T-cell (primary cell): ENCODE measurements around the gene SYT13. TPM values are rescaled to one million over a fixed set of nuclear protein-coding genes. Genes with fewer than 3 reads are reported as not detected.

ENCODE experiments used
- ATAC-seq, 4 experiments: fragments of 200-7000 bp in 3 of 4; fragments of 150-1000 bp in 1 of 4; cut with Tn5 transposase; replicated peaks in 1 of 4; 1 replicate in 3 of 4; 2 replicates in 1 of 4; pipeline ENCODE4 v1.10.0; 2021; ENCODE audit warnings: moderate library complexity in 3 of 4, mild to moderate bottlenecking in 2 of 4, moderate number of reproducible peaks in 1 of 4
- CTCF ChIA-PET, 2 donors: fragments of 300-600 bp; sonication (Branson Sonifier 250); formaldehyde crosslinking; loops; one replicate each; lab custom pipeline; 2022; ENCODE audit warnings: antibody characterized with exemption in 2 of 2; lab: Charles Lee
- POLR2A ChIA-PET, 2 donors: fragments of 300-600 bp; sonication (Branson Sonifier 250); formaldehyde crosslinking; loops; one replicate each; lab custom pipeline; 2022; ENCODE audit warnings: antibody characterized with exemption in 2 of 2; lab: Charles Lee
- DNase-seq, 35 experiments: peaks; one replicate each; pipeline versions ENCODE4 v3.0.0 to v3.0.0-alpha.2; 2013 to 2023
- H3K27ac ChIP-seq: one replicate; pipeline ENCODE4 v1.5.1; 2013; ENCODE audit warnings: low read length
- H3K27me3 ChIP-seq, 2 experiments: replicated peaks in 1 of 2; 1 replicate in 1 of 2; 2 replicates in 1 of 2; pipeline versions ENCODE4 v1.6.1 to v1.7.0; 2013; ENCODE audit warnings: low read length in 1 of 2, mixed read lengths in 1 of 2; ENCODE audit not compliant: control insufficient read depth in 2 of 2, insufficient read depth in 2 of 2; ENCODE audit errors: extremely low read depth in 1 of 2
- H3K36me3 ChIP-seq, 2 donors: 1 replicate in 1 of 2; 2 replicates in 1 of 2; pipeline versions ENCODE4 v1.6.1 to v1.7.0; 2013; ENCODE audit warnings: low read length in 1 of 2; ENCODE audit not compliant: control insufficient read depth in 2 of 2, insufficient read depth in 1 of 2; ENCODE audit errors: extremely low read depth in 1 of 2
- H3K4me1 ChIP-seq, 2 experiments: 1 replicate in 1 of 2; 2 replicates in 1 of 2; pipeline versions ENCODE4 v1.6.1 to v1.7.0; 2013; ENCODE audit warnings: low read length in 2 of 2, mixed read lengths in 1 of 2; ENCODE audit not compliant: insufficient read depth in 2 of 2, control insufficient read depth in 1 of 2; ENCODE audit errors: extremely low read depth in 1 of 2
- H3K4me3 ChIP-seq, 2 donors: 1 replicate in 1 of 2; 2 replicates in 1 of 2; pipeline versions ENCODE4 v1.5.1 to v1.7.0; 2013; ENCODE audit warnings: mild to moderate bottlenecking in 2 of 2, low read length in 1 of 2, moderate library complexity in 1 of 2; ENCODE audit not compliant: control insufficient read depth in 1 of 2; ENCODE audit errors: extremely low read depth in 1 of 2
- H3K9me3 ChIP-seq: 2 replicates; pipeline ENCODE4 v1.7.0; 2013
- H3K27ac Mint-ChIP-seq, 2 donors: one replicate each; pipeline ENCODE4 v1.8.0; 2020 to 2021; ENCODE audit warnings: mild to moderate bottlenecking in 2 of 2, mixed read lengths in 2 of 2
- H3K27me3 Mint-ChIP-seq, 2 donors: one replicate each; pipeline ENCODE4 v1.8.0; 2021 to 2022; ENCODE audit warnings: mixed read lengths in 2 of 2
- H3K36me3 Mint-ChIP-seq: one replicate; pipeline ENCODE4 v1.8.0; 2021; ENCODE audit warnings: mixed read lengths
- H3K4me1 Mint-ChIP-seq, 3 donors: one replicate each; pipeline ENCODE4 v1.8.0; 2020 to 2022; ENCODE audit warnings: mixed read lengths in 3 of 3, mild to moderate bottlenecking in 1 of 3
- H3K4me3 Mint-ChIP-seq, 3 donors: one replicate each; pipeline ENCODE4 v1.8.0; 2020 to 2022; ENCODE audit warnings: mild to moderate bottlenecking in 3 of 3, mixed read lengths in 3 of 3, moderate library complexity in 3 of 3
- H3K9me3 Mint-ChIP-seq, 3 donors: one replicate each; pipeline ENCODE4 v1.8.0; 2020 to 2022; ENCODE audit warnings: mixed read lengths in 3 of 3
- WGBS: methylation state at CpG from one replicate; pipeline ENCODE4 v1.1.5; 2013; ENCODE audit warnings: missing lambda C conversion rate; ENCODE audit not compliant: insufficient coverage; 5-methylcytosine and 5-hydroxymethylcytosine counted together
- total RNA-seq, 35 experiments: library from RNA in 6 of 35; stranded (reverse) in 6 of 35; fragments of 120-200 nt in 1 of 35; gene quantifications; one replicate each; pipeline versions ENCODE4 v1.2.1 to v1.2.4 and lab custom pipeline; 2013 to 2026

Gene SYT13
- total RNA-seq, 5 donors from 2014 or later (not counting 1 experiment from before 2014, with no cell fraction given): 0.03 to 0.20 (median 0.18) TPM; not detected in 2

DNA sequence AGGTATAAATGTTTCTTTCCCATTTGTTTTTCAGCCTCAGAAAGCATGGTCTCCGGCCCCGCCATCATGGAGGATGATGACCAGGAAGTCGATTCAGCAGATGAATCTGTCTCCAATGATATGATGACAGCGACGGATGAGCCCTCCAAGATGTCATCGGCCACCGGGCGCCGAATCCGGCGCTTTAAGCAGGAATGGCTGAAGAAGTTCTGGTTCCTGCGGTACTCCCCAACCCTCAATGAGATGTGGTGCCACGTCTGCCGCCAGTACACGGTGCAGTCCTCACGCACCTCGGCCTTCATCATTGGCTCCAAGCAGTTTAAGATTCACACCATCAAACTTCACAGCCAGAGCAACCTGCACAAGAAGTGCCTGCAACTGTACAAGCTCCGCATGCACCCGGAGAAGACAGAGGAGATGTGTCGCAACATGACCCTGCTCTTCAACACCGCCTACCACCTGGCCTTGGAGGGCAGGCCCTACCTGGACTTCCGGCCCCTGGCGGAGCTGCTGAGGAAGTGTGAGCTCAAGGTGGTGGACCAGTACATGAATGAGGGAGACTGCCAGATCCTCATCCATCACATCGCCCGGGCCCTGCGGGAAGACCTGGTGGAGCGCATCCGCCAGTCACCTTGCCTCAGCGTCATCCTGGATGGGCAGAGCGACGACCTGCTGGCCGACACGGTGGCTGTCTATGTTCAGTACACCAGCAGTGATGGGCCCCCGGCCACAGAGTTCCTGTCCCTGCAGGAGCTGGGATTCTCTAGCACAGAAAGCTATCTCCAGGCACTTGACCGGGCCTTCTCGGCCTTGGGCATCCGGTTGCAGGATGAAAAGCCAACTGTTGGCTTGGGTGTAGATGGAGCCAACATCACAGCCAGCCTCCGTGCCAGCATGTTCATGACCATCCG, 59.9 kb downstream of the SYT13 start:
- H3K9me3 Mint-ChIP-seq: no peaks in the 10 kb centered on the region
- no peaks in the 10 kb centered on the region for H3K4me1 Mint-ChIP-seq
- H3K36me3 Mint-ChIP-seq: peaks cover 45% of the 10 kb centered on the region
- ATAC-seq (no peak), DNase-seq (no peak)
- no peak overlapping the region for H3K27ac Mint-ChIP-seq
- H3K4me1 ChIP-seq: no peaks in the 10 kb centered on the region
- ChIA-PET CTCF (no interaction called here), POLR2A (no interaction called here)
- H3K36me3 ChIP-seq: peaks cover 6 to 17% of the 10 kb centered on the region in 2 donors
- H3K27me3 ChIP-seq: no peaks in the 10 kb centered on the region
- H3K4me3 ChIP-seq: no peak overlapping the region
- H3K9me3 ChIP-seq: no peaks in the 10 kb centered on the region
- no peaks in the 10 kb centered on the region for H3K27me3 Mint-ChIP-seq
- H3K27ac ChIP-seq: no peak overlapping the region
- H3K4me3 Mint-ChIP-seq: no peak overlapping the region
- WGBS: 96% methylated on average over 37 of the region's 39 CpGs

DNA sequence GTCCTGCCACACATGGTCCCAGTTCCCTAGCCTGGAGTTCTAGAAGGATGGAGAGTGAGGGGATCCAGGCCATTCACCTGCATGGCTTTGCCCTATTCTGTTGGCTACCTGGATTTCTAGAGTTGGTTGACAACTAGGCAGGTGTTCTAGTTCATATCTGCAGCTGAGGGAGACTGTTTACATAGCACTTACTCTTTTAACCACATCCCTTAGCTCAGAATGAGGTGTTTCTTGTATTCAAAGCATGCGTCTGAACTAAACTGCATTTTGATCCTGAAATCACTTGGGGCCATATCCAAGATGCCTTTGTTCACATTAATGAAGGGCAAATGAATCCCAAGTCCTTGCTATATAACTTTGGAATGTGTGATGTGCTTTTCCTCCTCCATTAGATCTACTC, 60.9 kb downstream of the SYT13 start:
- Mint-ChIP-seq H3K27ac (no peak overlapping the region), H3K36me3 (peaks cover 54% of the 10 kb centered on the region), H3K4me1 (no peaks in the 10 kb centered on the region), H3K9me3 (no peaks in the 10 kb centered on the region), H3K27me3 (no peaks in the 10 kb centered on the region), H3K4me3 (no peak overlapping the region)
- DNase-seq: no peak
- ChIA-PET POLR2A (no interaction called here), CTCF (no interaction called here)
- WGBS: no CpG with 5 or more reads among the region's 1 CpG
- no peaks in the 10 kb centered on the region for H3K27me3 ChIP-seq
- no peak overlapping the region for H3K4me3 ChIP-seq
- no peak for ATAC-seq
- H3K9me3 ChIP-seq: no peaks in the 10 kb centered on the region
- peaks cover 6 to 17% of the 10 kb centered on the region in 2 donors for H3K36me3 ChIP-seq
- no peaks in the 10 kb centered on the region for H3K4me1 ChIP-seq
- H3K27ac ChIP-seq: no peak overlapping the region

DNA sequence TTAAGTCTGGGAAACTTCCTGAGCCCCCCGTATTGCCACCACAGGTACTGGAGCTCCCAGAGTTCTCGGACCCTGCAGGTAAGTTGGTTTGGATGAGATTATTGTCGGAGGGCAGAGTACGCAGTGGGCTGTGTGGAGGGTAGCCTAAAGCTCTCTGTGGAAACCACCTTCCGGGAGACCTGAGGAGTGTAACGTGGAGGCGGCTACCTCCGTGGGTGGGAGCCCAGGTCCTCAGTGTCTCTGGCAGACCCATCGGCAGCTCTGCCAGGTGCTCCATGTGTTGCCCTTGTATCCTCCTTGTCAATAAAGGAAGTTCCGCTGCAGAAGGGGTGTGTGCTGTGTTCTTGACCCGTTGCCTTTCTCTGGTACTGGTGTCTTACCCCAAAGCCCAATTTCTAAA, 61.4 kb downstream of the SYT13 start:
- peaks cover 60% of the 10 kb centered on the region for H3K36me3 Mint-ChIP-seq
- no peak overlapping the region for H3K4me3 ChIP-seq
- H3K36me3 ChIP-seq: peaks cover 6 to 17% of the 10 kb centered on the region in 2 donors
- 91% methylated on average over 10 of the region's 11 CpGs for WGBS
- POLR2A ChIA-PET: no interaction called here
- no peaks in the 10 kb centered on the region for H3K4me1 Mint-ChIP-seq
- no peaks in the 10 kb centered on the region for H3K4me1 ChIP-seq
- no peaks in the 10 kb centered on the region for H3K27me3 ChIP-seq
- ATAC-seq (no peak), DNase-seq (no peak)
- no peak overlapping the region for H3K27ac ChIP-seq
- H3K4me3 Mint-ChIP-seq: no peak overlapping the region
- H3K9me3 ChIP-seq: no peaks in the 10 kb centered on the region
- no peak overlapping the region for H3K27ac Mint-ChIP-seq
- H3K27me3 Mint-ChIP-seq: no peaks in the 10 kb centered on the region
- CTCF ChIA-PET: no interaction called here
- no peaks in the 10 kb centered on the region for H3K9me3 Mint-ChIP-seq

- H3K36me3 Mint-ChIP-seq: peaks cover 61% of the 10 kb centered on the region
These were observed 62.6 kb downstream of the SYT13 start for GRCh38 chr11:45223496-45223895.

DNA sequence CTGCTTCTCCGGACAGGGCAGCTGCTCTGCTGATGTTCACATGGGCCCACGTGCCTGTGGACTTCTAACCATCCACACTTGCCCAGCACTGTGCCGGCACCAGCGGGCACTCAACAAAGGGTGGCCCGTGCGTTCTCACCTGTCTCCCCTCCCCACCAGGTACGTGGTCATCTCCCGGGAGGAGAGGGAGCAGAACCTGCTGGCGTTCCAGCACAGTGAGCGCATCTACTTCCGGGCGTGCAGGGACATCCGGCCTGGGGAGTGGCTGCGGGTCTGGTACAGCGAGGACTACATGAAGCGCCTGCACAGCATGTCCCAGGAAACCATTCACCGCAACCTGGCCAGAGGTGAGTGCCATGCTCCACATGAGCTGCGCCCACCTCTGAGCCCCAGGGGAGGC, 66.7 kb downstream of the SYT13 start:
- H3K4me3 Mint-ChIP-seq: no peak overlapping the region
- CTCF ChIA-PET: interaction anchor here in 1 of 2 donors (0.6 kb wide), 1 partner anchor 14 kb away, joined by 3 read pairs; no protein-coding TSS in a partner anchor

More at GRCh38 chr11:45223496-45223895, 62.6 kb downstream of the SYT13 start:
- Histone ChIP-seq H3K36me3 (peaks cover 6 to 20% of the 10 kb centered on the region in 2 donors), H3K4me3 (no peak overlapping the region), H3K4me1 (no peaks in the 10 kb centered on the region), H3K27ac (no peak overlapping the region), H3K27me3 (no peaks in the 10 kb centered on the region), H3K9me3 (no peaks in the 10 kb centered on the region)
- CTCF ChIA-PET: no interaction called here
- H3K4me3 Mint-ChIP-seq: no peak overlapping the region
- H3K4me1 Mint-ChIP-seq: no peaks in the 10 kb centered on the region
- H3K27ac Mint-ChIP-seq: no peak overlapping the region
- POLR2A ChIA-PET: no interaction called here
- H3K27me3 Mint-ChIP-seq: no peaks in the 10 kb centered on the region
- 88% methylated on average over 1 of the region's 5 CpGs for WGBS
- no peak for ATAC-seq
- DNase-seq: no peak
- H3K9me3 Mint-ChIP-seq: no peaks in the 10 kb centered on the region

GRCh38 chr11:45218705-45219104, 67.4 kb downstream of the SYT13 start:
- H3K4me1 Mint-ChIP-seq: no peaks in the 10 kb centered on the region
- Histone ChIP-seq H3K27me3 (no peaks in the 10 kb centered on the region), H3K9me3 (no peaks in the 10 kb centered on the region), H3K4me1 (no peaks in the 10 kb centered on the region), H3K4me3 (no peak overlapping the region), H3K27ac (no peak overlapping the region), H3K36me3 (peaks cover 0 to 5% of the 10 kb centered on the region in 2 donors)
- 80% methylated on average over 1 of the region's 4 CpGs for WGBS
- no peak overlapping the region for H3K4me3 Mint-ChIP-seq
- ChIA-PET POLR2A (no interaction called here), CTCF (interaction anchor here in 1 of 2 donors (0.6 kb wide), 1 partner anchor 15 kb away, joined by 3 read pairs; no protein-coding TSS in a partner anchor)
- no peaks in the 10 kb centered on the region for H3K9me3 Mint-ChIP-seq
- no peak overlapping the region for H3K27ac Mint-ChIP-seq
- H3K36me3 Mint-ChIP-seq: peaks cover 26% of the 10 kb centered on the region
- ATAC-seq (no peak), DNase-seq (no peak)
- no peaks in the 10 kb centered on the region for H3K27me3 Mint-ChIP-seq

More for the DNA sequence above, 66.7 kb downstream of the SYT13 start:
- Mint-ChIP-seq H3K27ac (no peak overlapping the region), H3K9me3 (no peaks in the 10 kb centered on the region), H3K36me3 (peaks cover 30% of the 10 kb centered on the region), H3K27me3 (no peaks in the 10 kb centered on the region), H3K4me1 (no peaks in the 10 kb centered on the region)
- DNase-seq (no peak), ATAC-seq (no peak)
- H3K36me3 ChIP-seq: peaks cover 0 to 11% of the 10 kb centered on the region in 2 donors
- no peaks in the 10 kb centered on the region for H3K27me3 ChIP-seq
- H3K27ac ChIP-seq: no peak overlapping the region
- H3K4me3 ChIP-seq: no peak overlapping the region
- no peaks in the 10 kb centered on the region for H3K9me3 ChIP-seq
- no peaks in the 10 kb centered on the region for H3K4me1 ChIP-seq
- 98% methylated on average over 18 of the region's 18 CpGs for WGBS
- POLR2A ChIA-PET: no interaction called here
